ENCODE measurements around the gene FAM217B.
"Not testable (repeated sequence)": the region's sequence is repeated elsewhere in the genome, so short reads cannot be mapped to it uniquely, and the experiment has no call there.

FAM217B gene

DNA sequence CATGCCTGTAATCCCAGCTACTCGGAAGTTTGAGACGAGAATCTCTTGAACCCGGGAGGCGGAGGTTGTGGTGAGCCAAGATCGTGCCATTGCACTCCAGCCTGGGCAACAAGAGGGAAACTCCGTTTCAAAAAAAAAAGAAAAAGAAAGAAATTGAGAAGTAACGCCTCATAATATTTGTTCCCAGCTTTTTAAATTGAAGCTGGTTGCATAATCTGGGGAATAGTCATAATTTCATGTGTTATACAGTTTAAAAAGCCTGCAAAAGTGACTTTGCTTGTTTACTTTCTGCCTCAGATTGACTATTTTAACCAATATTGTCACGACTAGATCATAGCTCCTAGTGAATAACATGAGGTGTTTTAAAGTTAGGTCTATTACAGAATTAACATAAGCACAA lies 7.2 kb downstream of the FAM217B start:
- Mint-ChIP-seq H3K4me3 (no peak overlapping the region), H3K36me3 (ENCODE audit: low read depth) (peaks cover 12% of the 10 kb centered on the region), H3K27ac (no peak overlapping the region), H3K27me3 (ENCODE audit: low read depth) (no peaks in the 10 kb centered on the region), H3K9me3 (no peaks in the 10 kb centered on the region), H3K4me1 (ENCODE audit: low read depth) (peaks cover 11% of the 10 kb centered on the region)

DNA sequence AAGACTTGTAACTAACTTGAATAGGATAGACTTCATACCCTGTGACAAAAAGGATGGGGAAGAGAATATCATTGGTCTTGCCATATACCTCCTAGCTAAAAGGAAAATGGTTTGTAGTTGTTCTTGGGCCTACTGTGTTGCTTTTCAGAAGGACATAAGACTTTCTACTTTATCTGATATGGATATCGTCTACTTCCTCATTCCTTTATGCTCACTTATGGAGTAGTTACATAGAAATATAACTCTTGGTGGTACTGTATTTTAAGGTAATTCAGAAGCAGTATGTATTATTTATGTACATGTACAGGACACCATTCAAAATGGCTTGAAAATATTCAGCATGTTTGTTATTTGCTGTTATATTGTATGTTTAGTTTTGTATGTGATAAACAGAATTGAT lies 8.0 kb downstream of the FAM217B start:
- Mint-ChIP-seq H3K4me1 (ENCODE audit: low read depth) (peaks cover 11% of the 10 kb centered on the region), H3K9me3 (no peaks in the 10 kb centered on the region), H3K36me3 (ENCODE audit: low read depth) (peaks cover 12% of the 10 kb centered on the region), H3K27me3 (ENCODE audit: low read depth) (no peaks in the 10 kb centered on the region), H3K4me3 (no peak overlapping the region), H3K27ac (peak overlapping the region; percentile 96)

DNA sequence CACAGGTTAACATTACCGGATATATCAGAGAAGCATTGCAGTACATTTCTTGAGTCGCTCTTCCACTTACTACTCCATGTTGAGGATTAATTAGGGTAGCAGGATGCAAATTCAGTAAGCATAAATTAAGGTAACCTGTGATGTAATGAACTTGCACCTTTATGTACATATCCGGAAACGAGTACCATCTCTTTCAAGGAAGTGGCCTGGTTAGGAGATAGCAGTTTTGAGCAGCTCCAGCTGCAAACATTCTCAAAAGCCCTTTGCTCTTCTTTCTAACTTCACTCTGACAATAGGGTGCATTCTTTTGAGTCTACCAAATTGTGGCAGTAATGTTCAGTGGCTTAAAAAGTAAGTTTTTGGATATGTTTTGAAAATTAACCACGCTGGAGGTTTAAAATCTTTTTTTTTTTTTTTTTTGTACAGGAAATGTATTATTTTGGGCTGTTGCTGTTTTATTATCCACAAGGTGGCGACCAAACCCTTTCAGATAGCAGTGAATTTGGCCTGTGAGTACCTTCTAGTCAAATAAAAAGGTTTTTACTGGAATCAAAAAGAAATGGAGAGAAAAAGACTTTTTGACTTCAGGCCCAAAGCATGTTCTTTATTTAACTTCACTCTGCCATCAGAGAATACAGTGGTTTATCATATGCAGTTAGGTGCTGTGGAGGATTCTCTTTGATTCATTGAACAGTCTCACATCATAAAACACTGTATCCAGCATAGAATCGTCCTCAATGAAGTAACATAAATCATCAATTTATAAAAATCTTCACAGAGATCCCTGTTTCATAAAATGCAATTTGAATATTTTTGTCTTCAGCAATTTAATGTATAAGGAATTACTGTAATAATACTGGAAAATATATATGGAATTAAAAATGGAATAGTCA lies 8.9 kb downstream of the FAM217B start:
- H3K4me3 Mint-ChIP-seq, result peak overlapping the region; percentile 77
- no peaks in the 10 kb centered on the region for H3K9me3 Mint-ChIP-seq
- H3K27ac Mint-ChIP-seq, result peak overlapping the region; percentile 96
- H3K4me1 Mint-ChIP-seq (ENCODE audit: low read depth), result peaks cover 11% of the 10 kb centered on the region
- no peaks in the 10 kb centered on the region for H3K27me3 Mint-ChIP-seq (ENCODE audit: low read depth)
- H3K36me3 Mint-ChIP-seq (ENCODE audit: low read depth), result peaks cover 12% of the 10 kb centered on the region

DNA sequence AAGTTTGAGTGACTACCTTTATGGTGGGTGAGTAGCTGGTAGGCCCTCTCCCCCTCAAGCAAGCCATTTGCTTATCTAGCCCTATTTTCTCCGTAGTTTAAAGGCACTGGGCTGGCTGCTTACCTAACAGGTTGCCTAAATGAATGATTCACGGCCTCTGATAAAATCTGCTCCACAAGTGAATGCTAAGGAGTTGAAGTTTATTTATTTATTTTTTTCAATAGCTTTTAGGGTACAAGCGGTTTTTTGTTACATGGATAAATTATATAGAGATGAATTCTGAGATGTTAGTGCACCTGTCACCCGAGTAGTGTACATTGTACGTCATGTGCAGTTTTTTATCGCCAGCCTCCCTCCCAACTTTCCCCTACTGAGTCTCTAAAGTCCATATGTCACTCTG lies 9.7 kb downstream of the FAM217B start:
- no peaks in the 10 kb centered on the region for H3K9me3 Mint-ChIP-seq
- no peak overlapping the region for H3K4me3 Mint-ChIP-seq
- H3K4me1 Mint-ChIP-seq (ENCODE audit: low read depth), result peaks cover 9% of the 10 kb centered on the region
- H3K27me3 Mint-ChIP-seq (ENCODE audit: low read depth), result no peaks in the 10 kb centered on the region
- no peak overlapping the region for H3K27ac Mint-ChIP-seq
- H3K36me3 Mint-ChIP-seq (ENCODE audit: low read depth), result peaks cover 4% of the 10 kb centered on the region

DNA sequence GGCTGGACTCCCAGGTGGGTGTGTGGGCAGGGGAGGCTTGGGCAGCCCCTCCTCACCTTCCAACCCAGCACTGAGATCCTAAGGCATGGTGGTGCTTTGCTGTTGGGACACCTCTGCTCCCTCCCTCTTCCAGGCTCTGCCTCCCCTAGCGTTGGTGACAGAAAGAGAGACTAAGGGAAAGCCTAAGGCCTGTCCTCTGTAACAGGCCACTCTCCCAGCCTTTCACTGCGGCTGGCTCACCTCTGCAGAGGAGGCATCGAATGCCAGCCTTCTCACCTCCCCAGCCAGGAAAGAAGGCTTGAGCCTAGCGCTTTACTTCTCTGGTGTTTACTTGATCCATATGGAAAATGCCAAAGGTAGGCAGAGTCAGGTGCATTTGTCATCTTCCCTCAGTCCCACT lies 14.5 kb downstream of the FAM217B start:
- no peak overlapping the region for H3K27ac Mint-ChIP-seq
- H3K4me3 Mint-ChIP-seq, result no peak overlapping the region
- H3K9me3 Mint-ChIP-seq, result no peaks in the 10 kb centered on the region
- H3K4me1 Mint-ChIP-seq (ENCODE audit: low read depth), result no peaks in the 10 kb centered on the region
- H3K36me3 Mint-ChIP-seq (ENCODE audit: low read depth), result peaks cover 1% of the 10 kb centered on the region
- H3K27me3 Mint-ChIP-seq (ENCODE audit: low read depth), result no peaks in the 10 kb centered on the region

DNA sequence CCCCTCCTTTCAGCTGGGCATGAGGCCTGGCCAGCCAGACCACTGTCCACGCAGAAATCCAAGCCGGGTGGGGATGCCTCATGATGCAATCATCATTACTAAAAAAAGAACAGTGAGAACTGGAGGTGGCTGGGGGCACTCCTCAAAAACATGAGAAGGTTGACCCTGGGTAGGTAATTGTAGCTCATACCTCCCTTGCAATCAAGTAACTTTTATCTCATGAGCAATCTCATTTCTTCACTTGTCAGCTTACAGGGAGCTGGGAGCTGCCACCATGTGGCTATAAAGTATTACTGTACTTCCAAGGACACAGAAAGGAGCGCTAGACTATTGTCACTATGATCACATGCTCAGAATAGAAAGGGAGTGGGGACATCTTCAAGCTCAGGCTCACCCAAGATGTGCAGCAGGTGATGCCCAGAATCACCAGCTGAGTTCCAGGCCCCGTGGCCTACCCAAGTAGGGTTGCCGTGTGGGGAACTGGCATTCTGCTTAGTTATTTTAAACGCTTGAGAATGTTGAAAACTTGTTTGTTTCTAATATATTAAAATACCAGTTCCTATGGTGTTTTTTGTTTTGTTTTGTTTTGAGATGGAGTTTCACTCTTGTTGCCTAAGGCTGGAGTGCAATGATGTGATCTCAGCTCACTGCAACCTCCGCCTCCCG lies 15.1 kb downstream of the FAM217B start:
- no peaks in the 10 kb centered on the region for H3K9me3 Mint-ChIP-seq
- H3K4me1 Mint-ChIP-seq (ENCODE audit: low read depth), result no peaks in the 10 kb centered on the region
- H3K36me3 Mint-ChIP-seq (ENCODE audit: low read depth), result peaks cover 1% of the 10 kb centered on the region
- no peaks in the 10 kb centered on the region for H3K27me3 Mint-ChIP-seq (ENCODE audit: low read depth)
- H3K4me3 Mint-ChIP-seq, result no peak overlapping the region
- no peak overlapping the region for H3K27ac Mint-ChIP-seq

DNA sequence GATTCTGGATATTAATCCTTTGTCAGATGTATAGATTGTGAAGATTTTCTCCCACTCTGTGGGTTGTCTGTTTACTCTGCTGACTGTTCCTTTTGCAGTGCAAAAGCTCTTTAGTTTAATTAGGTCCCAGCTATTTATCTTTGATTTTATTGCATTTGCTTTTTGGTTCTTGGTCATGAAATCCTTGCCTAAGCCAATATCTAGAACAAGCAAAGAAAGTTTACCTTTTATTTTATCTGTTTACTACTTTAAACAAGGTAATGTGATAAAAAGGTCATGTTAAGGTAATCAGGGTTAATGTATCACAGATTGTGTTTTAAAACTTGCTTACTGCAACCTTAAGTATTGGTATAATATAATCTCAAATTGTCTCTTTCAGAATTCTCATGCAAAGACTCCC lies 17.4 kb downstream of the FAM217B start:
- H3K36me3 Mint-ChIP-seq (ENCODE audit: low read depth); H3K27ac Mint-ChIP-seq; H3K27me3 Mint-ChIP-seq (ENCODE audit: low read depth); H3K4me3 Mint-ChIP-seq; H3K9me3 Mint-ChIP-seq; H3K4me1 Mint-ChIP-seq (ENCODE audit: low read depth): not testable (repeated sequence)

DNA sequence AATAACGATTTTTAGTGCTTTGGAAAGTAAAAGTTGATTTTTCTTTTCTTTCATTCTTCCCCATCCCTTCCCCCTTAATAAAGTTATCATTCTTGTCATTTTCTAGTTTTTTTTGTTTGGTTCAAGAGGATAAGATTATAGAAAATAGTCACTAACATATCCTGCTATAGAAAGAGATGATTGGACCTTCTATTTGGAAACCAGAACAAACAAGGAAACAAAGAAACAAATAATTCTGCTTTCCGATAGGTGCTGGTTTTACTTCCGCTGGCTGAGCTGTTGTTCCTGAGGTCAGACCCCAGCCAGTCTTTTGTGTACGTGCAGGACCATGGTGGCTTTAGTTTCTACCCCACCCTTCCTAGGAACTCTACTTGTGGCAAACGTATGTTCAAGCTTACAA lies 17.9 kb downstream of the FAM217B start, which contains the start of gene CDH26:
CDH26 (plus strand) TSS at position 301 of the 400 bp plus-strand sequence. CDS start 304 bp downstream, outside the sequence.
- H3K4me1 Mint-ChIP-seq (ENCODE audit: low read depth), result no peaks in the 10 kb centered on the region
- no peaks in the 10 kb centered on the region for H3K9me3 Mint-ChIP-seq
- H3K4me3 Mint-ChIP-seq, result no peak within 1 kb of the TSS
- no peaks in the 10 kb centered on the region for H3K27me3 Mint-ChIP-seq (ENCODE audit: low read depth)
- no peaks in the 10 kb centered on the region for H3K36me3 Mint-ChIP-seq (ENCODE audit: low read depth)
- H3K27ac Mint-ChIP-seq, result no peak within 1 kb of the TSS

DNA sequence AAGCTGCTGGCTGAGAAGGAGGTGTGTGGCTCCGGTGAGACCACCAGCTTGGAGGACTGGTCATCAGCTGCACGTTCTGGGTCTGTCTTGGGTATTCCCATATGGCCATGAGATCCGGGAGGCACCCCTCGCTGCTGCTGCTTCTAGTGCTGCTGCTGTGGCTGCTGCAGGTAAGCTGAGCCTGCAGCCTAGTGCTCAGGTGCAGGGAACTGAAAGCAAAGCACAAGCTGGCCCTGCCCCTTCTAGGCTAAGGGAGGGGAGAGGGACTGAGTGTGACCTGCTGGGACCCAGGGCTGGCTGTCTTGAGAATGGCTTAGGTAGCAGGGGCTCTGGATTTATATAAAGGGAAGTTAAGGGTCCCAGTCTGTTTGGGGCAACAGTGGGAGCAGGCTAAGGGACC lies 18.4 kb downstream of the FAM217B start:
- Mint-ChIP-seq H3K4me3 (no peak overlapping the region), H3K9me3 (no peaks in the 10 kb centered on the region), H3K27me3 (ENCODE audit: low read depth) (no peaks in the 10 kb centered on the region), H3K27ac (no peak overlapping the region), H3K36me3 (ENCODE audit: low read depth) (no peaks in the 10 kb centered on the region), H3K4me1 (ENCODE audit: low read depth) (no peaks in the 10 kb centered on the region)

DNA sequence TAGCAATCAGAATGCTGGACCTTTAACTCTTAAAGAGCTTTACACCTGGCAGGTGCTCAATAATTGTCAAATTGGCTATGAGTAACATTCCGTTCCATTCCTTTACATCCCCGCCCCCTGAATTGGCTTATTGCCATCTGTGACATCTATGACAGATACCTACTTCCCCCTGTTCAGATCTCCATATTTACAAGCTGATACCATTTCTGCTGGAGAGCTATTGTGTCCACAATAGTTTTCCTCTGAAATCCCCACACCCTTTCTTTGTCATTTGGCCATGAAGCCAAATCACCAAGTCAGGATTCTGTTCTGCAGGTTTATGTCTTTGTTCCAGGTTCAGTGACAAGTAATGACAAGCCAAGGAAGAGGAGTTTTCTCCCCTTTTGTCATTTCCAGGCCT lies 21.2 kb downstream of the FAM217B start:
- H3K27ac Mint-ChIP-seq, result no peak overlapping the region
- H3K4me1 Mint-ChIP-seq (ENCODE audit: low read depth), result no peaks in the 10 kb centered on the region

DNA sequence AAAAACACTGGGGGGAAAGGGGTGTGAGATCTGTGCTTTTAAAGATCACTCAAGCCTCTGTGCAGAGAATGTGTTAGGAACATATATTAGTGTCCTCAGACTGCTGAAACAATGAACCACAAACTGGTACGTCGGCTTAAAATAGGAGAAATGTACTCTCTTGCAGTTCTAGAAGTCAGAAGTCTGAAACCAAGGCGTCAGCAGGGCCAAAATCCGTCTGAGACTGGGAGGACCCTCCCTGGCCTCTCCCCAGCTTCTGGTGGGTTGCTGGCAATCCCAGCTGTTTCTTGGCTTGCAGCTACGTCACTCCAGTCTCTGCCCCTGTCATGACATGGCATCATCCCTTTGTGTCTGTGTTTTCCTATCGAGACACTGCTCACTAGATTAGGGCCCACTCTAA lies 22.0 kb downstream of the FAM217B start:
- Mint-ChIP-seq H3K4me3 (no peak overlapping the region), H3K27ac (no peak overlapping the region), H3K27me3 (ENCODE audit: low read depth) (no peaks in the 10 kb centered on the region), H3K9me3 (no peaks in the 10 kb centered on the region), H3K36me3 (ENCODE audit: low read depth) (no peaks in the 10 kb centered on the region), H3K4me1 (ENCODE audit: low read depth) (no peaks in the 10 kb centered on the region)

More for the DNA sequence above, 21.2 kb downstream of the FAM217B start:
- Mint-ChIP-seq H3K36me3 (ENCODE audit: low read depth) (no peaks in the 10 kb centered on the region), H3K27me3 (ENCODE audit: low read depth) (no peaks in the 10 kb centered on the region), H3K4me3 (no peak overlapping the region), H3K9me3 (no peaks in the 10 kb centered on the region)

DNA sequence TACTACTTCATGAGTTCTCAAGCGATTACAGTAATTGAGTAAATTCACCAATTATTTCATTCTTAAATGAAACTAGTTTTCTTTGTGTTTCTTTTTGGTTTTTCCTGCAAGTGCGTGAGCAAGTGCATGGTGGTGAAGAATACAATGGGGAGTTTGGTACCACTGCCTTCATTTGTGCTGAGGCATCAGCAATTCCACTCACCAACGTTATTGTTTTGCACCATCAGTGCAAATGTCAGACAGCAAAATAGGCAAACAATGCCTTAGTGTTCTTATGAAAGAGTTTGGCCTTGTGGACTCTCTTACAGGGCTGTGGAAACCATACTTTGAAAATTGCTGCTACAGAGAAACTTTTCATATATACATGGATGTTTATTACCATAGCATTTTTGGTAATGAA lies 26.2 kb downstream of the FAM217B start:
- Mint-ChIP-seq H3K4me1 (ENCODE audit: low read depth) (no peaks in the 10 kb centered on the region), H3K27ac (no peak overlapping the region), H3K36me3 (ENCODE audit: low read depth) (no peaks in the 10 kb centered on the region), H3K9me3 (no peaks in the 10 kb centered on the region), H3K4me3 (no peak overlapping the region), H3K27me3 (ENCODE audit: low read depth) (no peaks in the 10 kb centered on the region)

DNA sequence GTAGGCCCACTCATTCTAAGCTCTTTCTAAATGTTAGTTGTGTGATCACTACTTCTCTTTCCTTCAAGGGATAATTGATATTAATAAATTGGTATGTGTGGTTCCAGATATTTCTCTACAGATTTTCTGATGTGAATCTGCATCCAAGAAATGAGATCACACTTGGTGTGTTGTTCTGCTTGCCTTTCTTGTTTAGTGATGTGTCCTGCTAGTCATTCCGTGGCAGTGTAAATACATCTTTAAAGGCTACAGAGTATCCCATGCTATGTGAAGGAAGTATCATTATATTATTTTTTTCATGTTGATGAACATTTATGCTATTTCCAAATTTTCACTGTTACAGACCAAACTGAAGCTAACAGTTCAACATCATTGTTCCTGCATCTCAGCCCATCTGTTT lies 31.2 kb downstream of the FAM217B start:
- Mint-ChIP-seq H3K27me3 (ENCODE audit: low read depth) (no peaks in the 10 kb centered on the region), H3K27ac (no peak overlapping the region), H3K4me1 (ENCODE audit: low read depth) (no peaks in the 10 kb centered on the region), H3K4me3 (no peak overlapping the region), H3K9me3 (no peaks in the 10 kb centered on the region), H3K36me3 (ENCODE audit: low read depth) (no peaks in the 10 kb centered on the region)

DNA sequence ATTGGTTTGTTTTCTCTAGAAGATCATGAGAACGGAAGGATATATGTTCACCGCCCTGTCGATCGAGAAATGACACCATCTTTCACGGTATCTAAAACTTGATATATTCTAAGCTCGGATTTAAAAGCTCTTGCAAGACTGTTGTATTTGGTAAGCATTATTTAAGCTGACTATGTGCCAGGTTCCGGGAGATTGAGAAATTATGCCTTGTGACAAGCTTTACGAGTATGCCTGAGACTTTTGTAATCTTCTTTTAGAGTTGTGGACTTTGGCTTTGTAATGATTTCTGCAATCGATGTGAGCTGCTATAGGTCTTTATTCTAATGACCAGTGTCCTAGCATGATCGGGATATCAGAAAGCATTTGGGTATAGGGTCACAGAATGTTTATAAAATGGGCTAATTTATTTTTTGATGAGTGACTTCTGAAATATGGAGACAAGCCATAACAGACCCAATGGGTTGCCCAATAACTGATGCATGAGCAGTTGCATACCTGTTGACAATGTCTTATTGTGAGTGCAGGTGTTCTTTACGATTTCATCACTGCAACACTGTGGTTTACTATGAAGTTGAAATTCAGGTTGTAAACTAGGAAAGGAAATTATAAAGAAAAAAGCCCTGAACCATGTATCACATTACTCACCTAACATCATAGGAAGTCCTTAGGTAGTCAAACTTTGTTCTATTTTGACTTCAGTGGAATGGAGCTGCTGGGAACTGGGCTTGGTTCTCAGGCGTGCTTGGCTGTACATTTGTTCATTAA lies 32.0 kb downstream of the FAM217B start:
- H3K27ac Mint-ChIP-seq, result no peak overlapping the region
- no peaks in the 10 kb centered on the region for H3K27me3 Mint-ChIP-seq (ENCODE audit: low read depth)
- no peaks in the 10 kb centered on the region for H3K9me3 Mint-ChIP-seq
- H3K36me3 Mint-ChIP-seq (ENCODE audit: low read depth), result no peaks in the 10 kb centered on the region
- no peaks in the 10 kb centered on the region for H3K4me1 Mint-ChIP-seq (ENCODE audit: low read depth)
- no peak overlapping the region for H3K4me3 Mint-ChIP-seq
